HG03469 (cell line): ENCODE measurements around the gene EML4.
"Not testable (repeated sequence)": the region's sequence is repeated elsewhere in the genome, so short reads cannot be mapped to it uniquely, and the experiment has no call there.

Experiments
- ATAC-seq: cut with Tn5 transposase; IDR thresholded peaks from one replicate; pipeline ENCODE4 v1.9.1; 2021; ENCODE audit warnings: mild to moderate bottlenecking, moderate library complexity, moderate number of reproducible peaks; ENCODE audit not compliant: unreplicated experiment

EML4 gene

DNA sequence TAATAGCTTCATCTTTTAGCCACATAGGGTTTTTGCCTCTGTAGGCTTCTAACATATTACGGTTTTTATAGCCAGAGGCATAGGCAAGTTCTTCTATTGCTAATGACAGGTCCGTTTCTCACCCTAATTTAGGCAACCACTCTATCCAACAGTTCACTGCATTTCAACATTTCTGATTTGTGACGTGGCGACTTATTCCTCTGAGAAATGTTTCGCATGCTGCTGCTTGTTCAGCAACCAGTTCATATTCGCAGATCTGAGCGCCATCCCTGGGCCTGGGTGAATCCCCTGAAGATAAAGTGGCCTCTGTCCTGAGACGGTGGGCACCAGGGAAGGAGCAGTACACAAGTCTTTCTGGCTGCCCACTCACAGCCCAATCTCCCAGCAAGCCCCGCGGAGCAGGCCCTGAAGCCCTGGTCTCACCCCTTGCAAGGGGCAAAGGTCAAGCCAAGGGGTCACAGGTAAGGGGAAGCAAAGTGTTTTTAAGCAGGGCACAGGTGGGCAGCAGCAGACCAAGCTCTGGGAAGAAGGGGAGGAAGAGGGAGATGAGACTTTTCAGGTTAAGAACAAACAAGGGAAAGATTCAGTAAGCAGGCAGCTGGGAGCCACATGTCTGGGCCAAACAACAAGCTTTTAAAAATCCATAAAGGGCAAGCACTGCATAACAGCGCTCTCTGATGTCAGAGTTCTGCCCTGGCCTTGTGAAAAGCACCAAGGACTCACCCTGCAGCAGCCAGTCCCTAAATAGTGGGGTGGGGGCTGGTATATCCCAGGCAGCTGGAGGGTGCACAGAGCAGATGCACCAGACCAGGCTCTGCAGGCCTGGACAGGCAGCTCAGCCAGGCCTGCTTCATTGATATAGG, 202.7 kb downstream of the EML4 start:
- no peak for ATAC-seq

DNA sequence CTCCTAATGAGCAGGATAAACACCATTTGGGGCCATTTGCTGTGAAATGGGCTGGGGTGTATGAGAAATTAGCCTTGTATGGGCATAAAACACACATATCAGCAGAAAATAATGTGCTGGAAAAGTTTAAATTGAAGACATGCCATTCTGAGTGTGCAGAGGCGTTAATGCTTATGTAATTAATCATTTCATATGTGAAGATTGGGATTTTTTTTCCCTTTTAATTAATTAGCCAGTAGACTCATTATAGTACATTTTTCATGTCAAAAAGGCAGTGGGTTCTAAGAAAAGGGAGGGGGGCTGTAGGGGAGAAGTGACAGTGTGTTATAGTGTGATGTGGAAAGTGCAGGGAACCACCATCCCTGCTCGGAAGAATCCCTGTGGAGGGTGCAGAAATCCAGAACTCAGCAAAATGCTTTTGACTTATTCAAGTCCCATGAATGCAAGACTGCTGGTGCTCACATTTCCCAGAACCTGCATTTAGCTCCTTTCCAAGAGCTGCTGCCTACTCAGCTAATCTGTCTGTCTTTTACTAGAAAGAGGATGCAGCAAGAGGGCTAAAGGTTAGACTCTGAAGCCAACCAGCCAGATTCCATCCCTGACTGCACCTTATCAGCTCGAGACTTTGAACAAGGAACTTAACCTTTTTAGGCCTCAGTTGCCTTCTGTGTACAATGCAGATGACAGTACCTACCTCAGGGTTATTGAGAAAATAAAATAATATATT, 203.5 kb downstream of the EML4 start:
- no peak for ATAC-seq

DNA sequence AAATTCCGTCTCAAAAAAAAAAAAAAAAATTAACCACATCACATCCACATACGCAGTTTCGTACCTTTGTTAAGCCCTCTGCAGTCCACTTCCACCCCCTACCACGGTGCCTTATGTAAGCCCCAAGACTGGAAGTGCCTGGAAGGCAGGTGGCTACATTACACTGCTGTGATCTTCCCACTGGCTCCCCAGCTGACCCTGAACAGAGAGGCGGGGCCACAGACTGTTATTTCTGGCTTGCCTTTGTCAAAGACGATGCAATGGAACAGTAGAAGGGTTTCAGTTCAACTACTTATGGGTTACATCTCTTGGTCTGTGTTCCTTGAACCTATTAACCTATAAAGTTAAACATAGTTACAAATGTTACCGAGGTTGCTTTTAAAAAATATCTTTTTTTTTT, 207.6 kb downstream of the EML4 start:
- no peak for ATAC-seq

DNA sequence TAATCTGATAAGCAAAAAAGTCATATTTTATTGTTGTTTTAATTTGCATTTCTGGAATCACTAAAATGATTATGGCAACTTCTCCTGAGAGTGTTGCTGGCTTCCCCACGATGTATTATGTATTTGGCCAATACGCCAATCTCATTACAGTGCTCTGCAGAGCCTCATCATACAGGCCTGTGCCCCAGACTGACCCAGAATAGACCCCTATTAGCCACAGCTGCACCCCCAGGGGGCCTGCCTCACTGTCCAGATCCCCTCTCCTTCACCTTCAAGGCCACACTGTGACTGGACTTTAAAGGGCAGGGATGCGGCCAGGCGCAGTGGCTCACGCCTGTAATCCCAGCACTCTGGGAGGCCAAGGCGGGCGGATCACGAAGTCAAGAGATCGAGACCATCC, 209.3 kb downstream of the EML4 start:
- ATAC-seq = no peak

DNA sequence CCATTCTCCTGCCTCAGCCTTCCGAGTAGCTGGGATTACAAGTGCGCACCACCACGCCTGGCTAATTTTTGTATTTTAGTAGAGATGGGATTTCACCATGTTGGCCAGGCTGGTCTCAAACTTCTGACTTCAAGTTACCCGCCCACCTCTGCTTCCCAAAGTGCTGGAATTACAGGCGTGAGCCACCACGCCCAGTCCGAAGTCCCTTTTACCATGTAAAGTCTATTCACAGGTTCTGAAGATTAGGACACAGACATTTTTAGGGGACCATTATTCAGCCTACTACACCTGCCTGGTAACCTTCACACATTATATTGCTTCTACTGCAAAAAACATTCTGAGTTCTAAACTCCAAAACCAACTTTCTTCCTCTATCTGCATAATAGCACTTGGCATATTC, 210.9 kb downstream of the EML4 start:
- ATAC-seq = not testable (repeated sequence)

DNA sequence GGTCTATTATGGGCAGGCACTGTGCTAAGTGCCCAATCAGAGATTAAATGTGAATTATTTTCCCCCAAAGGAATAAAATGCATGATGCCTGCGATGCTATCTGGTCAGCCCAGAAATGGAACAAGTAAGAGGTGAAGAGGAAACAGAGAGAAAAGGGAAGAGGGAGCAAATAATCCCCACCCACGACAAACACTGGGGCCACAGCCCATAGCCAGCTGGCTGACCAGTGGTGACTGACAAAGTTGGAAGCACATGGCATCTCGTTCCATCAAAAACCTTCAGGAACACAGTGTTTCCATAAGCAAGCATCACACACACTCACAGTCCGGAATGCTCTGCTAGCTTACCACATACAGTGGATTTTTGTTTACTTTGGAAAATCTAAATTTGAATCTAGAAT, 213.0 kb downstream of the EML4 start:
- no peak for ATAC-seq
